DOHH2 (cell line): Measurements from ENCODE around the gene RFK.

ENCODE experiments used
- H3F3A ChIP-seq: fragments of 200-600 bp; sonication (generic), shearing (Covaris generic); 2 replicates; pipeline ENCODE4 v1.6.0; 2016; ENCODE audit warnings: antibody characterized with exemption, mild to moderate bottlenecking; ENCODE audit not compliant: control insufficient read depth, insufficient read depth
- H3K27ac ChIP-seq: fragments of 200-600 bp; sonication (generic); 2 replicates; pipeline ENCODE4 v1.5.1; 2014; ENCODE audit warnings: low read depth, mild to moderate bottlenecking, low read length, moderate library complexity
- H3K27me3 ChIP-seq: fragments of 200-600 bp; sonication (generic); 2 replicates; pipeline ENCODE4 v1.6.1; 2014; ENCODE audit warnings: mild to moderate bottlenecking, low read length, mixed read lengths; ENCODE audit not compliant: control insufficient read depth
- H3K36me3 ChIP-seq: fragments of 200-600 bp; sonication (generic); 2 replicates; pipeline ENCODE4 v1.6.1; 2014; ENCODE audit warnings: mild to moderate bottlenecking, low read length, moderate library complexity, mixed read lengths; ENCODE audit not compliant: control insufficient read depth
- H3K4me1 ChIP-seq: fragments of 200-600 bp; sonication (generic); 2 replicates; pipeline ENCODE4 v1.6.1; 2014; ENCODE audit warnings: mild to moderate bottlenecking, low read length, mixed read lengths; ENCODE audit not compliant: control insufficient read depth
- H3K4me2 ChIP-seq: fragments of 200-600 bp; sonication (generic); 2 replicates; pipeline ENCODE4 v1.6.0; 2014; ENCODE audit warnings: mild to moderate bottlenecking, low read length, moderate library complexity
- H3K4me3 ChIP-seq: fragments of 200-600 bp; sonication (generic); 2 replicates; pipeline ENCODE4 v1.5.1; 2014; ENCODE audit warnings: mild to moderate bottlenecking, low read length, mixed read lengths
- H3K79me2 ChIP-seq: fragments of 200-600 bp; sonication (generic); 2 replicates; pipeline ENCODE4 v1.6.1; 2014; ENCODE audit warnings: mild to moderate bottlenecking, low read length, mixed read lengths; ENCODE audit not compliant: control insufficient read depth
- H3K9me2 ChIP-seq: fragments of 200-600 bp; sonication (generic); replicated peaks from 2 replicates; pipeline ENCODE4 v1.6.1; 2014; ENCODE audit warnings: mild to moderate bottlenecking, low read length, mixed read lengths; ENCODE audit not compliant: control insufficient read depth
- H3K9me3 ChIP-seq: fragments of 200-600 bp; sonication (generic); 2 replicates; pipeline ENCODE4 v1.6.1; 2014; ENCODE audit warnings: antibody characterized with exemption, low read length, mixed read lengths; ENCODE audit not compliant: control insufficient read depth, insufficient read depth
- H4K20me1 ChIP-seq: fragments of 200-600 bp; sonication (generic); 2 replicates; pipeline ENCODE4 v1.6.0; 2014; ENCODE audit warnings: low read depth, mild to moderate bottlenecking, antibody characterized with exemption, low read length, moderate library complexity; ENCODE audit not compliant: control insufficient read depth, insufficient read depth
- EZH2phosphoT487 ChIP-seq: fragments of 200-600 bp; sonication (generic); IDR thresholded peaks from 2 replicates; pipeline ENCODE4 v1.6.1; 2017; ENCODE audit warnings: borderline replicate concordance, mild to moderate bottlenecking, antibody characterized with exemption, low read length, moderate library complexity, mixed read lengths
- TF ChIP-seq, protein P1 (sequence below): fragments of 200-600 bp; sonication (generic); IDR thresholded peaks from one replicate; pipeline ENCODE4 v1.5.1; 2014; ENCODE audit warnings: antibody characterized with exemption, mild to moderate bottlenecking, low read depth, low read length; ENCODE audit not compliant: poor library complexity, severe bottlenecking

Gene RFK

DNA sequence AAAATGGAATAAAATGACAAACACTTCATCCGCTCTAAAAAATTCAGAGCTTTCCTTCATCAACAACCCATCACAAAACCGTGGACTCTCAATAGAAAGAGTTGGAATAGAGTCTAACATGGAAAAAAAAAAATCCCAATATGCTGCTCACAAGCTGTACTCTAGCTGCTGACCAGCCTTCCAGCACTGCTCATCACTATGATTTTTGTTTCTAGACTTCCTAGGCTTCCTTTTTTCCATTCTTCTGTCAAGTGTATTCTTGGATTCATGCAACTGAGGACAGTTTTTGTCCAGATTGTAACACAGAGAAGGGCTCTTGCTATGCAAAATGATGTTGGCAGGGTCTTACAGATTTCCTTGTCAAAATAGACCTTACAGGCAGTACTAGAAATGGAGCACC is 34.5 kb downstream of the RFK start:
- Histone ChIP-seq H3K9me3 (no peaks in the 10 kb centered on the region), H3K4me1 (no peaks in the 10 kb centered on the region), H3K79me2 (no peaks in the 10 kb centered on the region), H4K20me1 (no peaks in the 10 kb centered on the region), H3F3A (no peaks in the 10 kb centered on the region), H3K27ac (no peak overlapping the region), H3K4me3 (no peak overlapping the region), H3K9me2 (no peaks in the 10 kb centered on the region), H3K36me3 (no peaks in the 10 kb centered on the region), H3K27me3 (peaks cover 2% of the 10 kb centered on the region; the same call in 1 of the 2 replicates), H3K4me2 (no peak overlapping the region)
- TF ChIP-seq, protein P1, sequence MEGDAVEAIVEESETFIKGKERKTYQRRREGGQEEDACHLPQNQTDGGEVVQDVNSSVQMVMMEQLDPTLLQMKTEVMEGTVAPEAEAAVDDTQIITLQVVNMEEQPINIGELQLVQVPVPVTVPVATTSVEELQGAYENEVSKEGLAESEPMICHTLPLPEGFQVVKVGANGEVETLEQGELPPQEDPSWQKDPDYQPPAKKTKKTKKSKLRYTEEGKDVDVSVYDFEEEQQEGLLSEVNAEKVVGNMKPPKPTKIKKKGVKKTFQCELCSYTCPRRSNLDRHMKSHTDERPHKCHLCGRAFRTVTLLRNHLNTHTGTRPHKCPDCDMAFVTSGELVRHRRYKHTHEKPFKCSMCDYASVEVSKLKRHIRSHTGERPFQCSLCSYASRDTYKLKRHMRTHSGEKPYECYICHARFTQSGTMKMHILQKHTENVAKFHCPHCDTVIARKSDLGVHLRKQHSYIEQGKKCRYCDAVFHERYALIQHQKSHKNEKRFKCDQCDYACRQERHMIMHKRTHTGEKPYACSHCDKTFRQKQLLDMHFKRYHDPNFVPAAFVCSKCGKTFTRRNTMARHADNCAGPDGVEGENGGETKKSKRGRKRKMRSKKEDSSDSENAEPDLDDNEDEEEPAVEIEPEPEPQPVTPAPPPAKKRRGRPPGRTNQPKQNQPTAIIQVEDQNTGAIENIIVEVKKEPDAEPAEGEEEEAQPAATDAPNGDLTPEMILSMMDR: no peak
- TF ChIP-seq EZH2phosphoT487: no peak

DNA sequence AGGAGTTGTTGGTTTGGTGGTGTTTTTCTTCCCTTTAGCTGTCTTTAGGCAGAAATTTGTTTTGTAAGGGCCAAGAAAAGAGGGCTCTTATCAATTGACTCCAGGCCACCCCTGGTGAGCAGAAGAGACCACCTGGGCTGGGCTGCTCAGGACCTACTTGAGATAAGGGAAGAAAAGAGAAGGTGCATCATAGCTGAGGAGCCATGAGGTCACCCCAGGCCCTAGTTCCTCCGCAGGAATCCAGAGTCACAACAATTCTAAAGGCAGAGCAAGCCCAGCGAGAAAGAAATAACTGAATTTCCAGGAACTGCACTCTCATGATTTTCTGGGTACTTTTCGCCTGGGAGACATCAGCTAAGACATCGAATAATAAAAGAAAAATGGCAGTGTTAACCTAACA is 34.9 kb downstream of the RFK start:
- Histone ChIP-seq H3K27ac (no peak overlapping the region), H3K79me2 (no peaks in the 10 kb centered on the region), H3K4me3 (no peak overlapping the region), H3K4me2 (no peak overlapping the region), H4K20me1 (no peaks in the 10 kb centered on the region), H3F3A (no peaks in the 10 kb centered on the region), H3K9me2 (no peaks in the 10 kb centered on the region), H3K4me1 (no peaks in the 10 kb centered on the region), H3K36me3 (no peaks in the 10 kb centered on the region), H3K9me3 (no peaks in the 10 kb centered on the region), H3K27me3 (peaks cover 2% of the 10 kb centered on the region; the same call in 1 of the 2 replicates)
- TF ChIP-seq EZH2phosphoT487: no peak
- TF ChIP-seq, protein P1: no peak

DNA sequence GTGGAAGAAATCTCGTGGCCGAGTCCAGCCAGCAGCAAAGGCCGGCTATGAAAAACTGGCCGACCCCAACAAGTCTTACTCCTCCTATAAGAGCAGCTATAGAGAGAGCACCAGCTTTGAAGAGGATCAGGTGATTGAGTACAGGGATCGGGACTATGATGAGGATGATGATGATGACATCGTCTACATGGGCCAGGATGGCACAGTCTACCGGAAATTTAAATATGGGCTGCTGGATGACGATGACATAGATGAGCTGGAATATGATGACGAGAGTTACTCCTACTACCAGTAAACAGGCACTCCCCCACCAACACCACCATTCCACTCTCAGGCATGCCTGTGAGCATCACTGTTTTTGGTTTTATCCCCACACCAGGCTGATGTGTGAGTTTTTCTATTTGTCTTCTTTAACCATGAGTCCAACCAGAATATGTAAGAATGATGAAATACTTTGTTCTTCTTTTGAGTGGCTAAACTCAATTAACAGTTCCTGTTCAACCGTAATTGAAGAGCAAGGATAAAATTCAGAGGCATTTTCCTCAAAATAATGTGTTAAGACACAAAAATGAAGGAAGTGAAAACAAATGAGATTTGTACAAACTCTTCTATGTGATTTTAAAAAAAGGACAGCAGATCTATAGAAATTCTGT is 35.5 kb downstream of the RFK start:
- Histone ChIP-seq H3K4me1 (no peaks in the 10 kb centered on the region), H3K79me2 (no peaks in the 10 kb centered on the region), H3K27ac (no peak overlapping the region), H3K4me2 (no peak overlapping the region), H4K20me1 (no peaks in the 10 kb centered on the region), H3K36me3 (no peaks in the 10 kb centered on the region), H3K9me2 (no peaks in the 10 kb centered on the region), H3K9me3 (no peaks in the 10 kb centered on the region), H3K4me3 (no peak overlapping the region), H3K27me3 (peaks cover 2% of the 10 kb centered on the region; the same call in 1 of the 2 replicates), H3F3A (no peaks in the 10 kb centered on the region)
- TF ChIP-seq EZH2phosphoT487: no peak
- TF ChIP-seq, protein P1: no peak
